Measurements from ENCODE around the gene RPS21.

RPS21 gene

GRCh38 chr20:62417981-62418708 lies 31.2 kb downstream of the RPS21 start:
- Histone ChIP-seq H3K4me3 (ENCODE audit: low read depth, low read length) (no peak overlapping the region), H3K27ac (no peak overlapping the region), H3K27me3 (ENCODE audit: insufficient read depth, low read depth, severe bottlenecking) (no peaks in the 10 kb centered on the region), H3K9me3 (ENCODE audit: severe bottlenecking) (no peaks in the 10 kb centered on the region), H3K36me3 (no peaks in the 10 kb centered on the region)
- TF ChIP-seq CTCF (IDR thresholded peaks at IDR 0.05; ENCODE audit: low read depth, low read length) = no peak
- DNase-seq = no peak

- H3K9me3 ChIP-seq (ENCODE audit: severe bottlenecking) = no peaks in the 10 kb centered on the region
- no peak overlapping the region for H3K27ac ChIP-seq
- no peak overlapping the region for H3K4me3 ChIP-seq (ENCODE audit: low read depth, low read length)
- no peak for TF ChIP-seq CTCF (IDR thresholded peaks at IDR 0.05; ENCODE audit: low read depth, low read length)
- no peak for DNase-seq
- H3K27me3 ChIP-seq (ENCODE audit: insufficient read depth, low read depth, severe bottlenecking) = no peaks in the 10 kb centered on the region
- no peaks in the 10 kb centered on the region for H3K36me3 ChIP-seq
Observed at GRCh38 chr20:62418709-62419487, 32.0 kb downstream of the RPS21 start.

- DNase-seq = no peak
- Histone ChIP-seq H3K27ac (no peak overlapping the region), H3K27me3 (ENCODE audit: insufficient read depth, low read depth, severe bottlenecking) (no peaks in the 10 kb centered on the region)
Observed at GRCh38 chr20:62419759-62420158, 32.9 kb downstream of the RPS21 start.

GRCh38 chr20:62420846-62421715 lies 34.2 kb downstream of the RPS21 start:
- H3K4me3 ChIP-seq (ENCODE audit: low read depth, low read length) = no peak overlapping the region
- no peak for TF ChIP-seq CTCF (IDR thresholded peaks at IDR 0.05; ENCODE audit: low read depth, low read length)

More at GRCh38 chr20:62419759-62420158, 32.9 kb downstream of the RPS21 start:
- Histone ChIP-seq H3K9me3 (ENCODE audit: severe bottlenecking) (no peaks in the 10 kb centered on the region), H3K4me3 (ENCODE audit: low read depth, low read length) (no peak overlapping the region), H3K36me3 (no peaks in the 10 kb centered on the region)
- TF ChIP-seq CTCF (IDR thresholded peaks at IDR 0.05; ENCODE audit: low read depth, low read length) = no peak

GRCh38 chr20:62421716-62421990 lies 34.8 kb downstream of the RPS21 start:
- Histone ChIP-seq H3K4me3 (ENCODE audit: low read depth, low read length) (no peak overlapping the region), H3K36me3 (no peaks in the 10 kb centered on the region), H3K9me3 (ENCODE audit: severe bottlenecking) (no peaks in the 10 kb centered on the region), H3K27me3 (ENCODE audit: insufficient read depth, low read depth, severe bottlenecking) (no peaks in the 10 kb centered on the region), H3K27ac (no peak overlapping the region)
- DNase-seq = no peak
- no peak for TF ChIP-seq CTCF (IDR thresholded peaks at IDR 0.05; ENCODE audit: low read depth, low read length)

More at GRCh38 chr20:62420846-62421715, 34.2 kb downstream of the RPS21 start:
- Histone ChIP-seq H3K36me3 (no peaks in the 10 kb centered on the region), H3K9me3 (ENCODE audit: severe bottlenecking) (no peaks in the 10 kb centered on the region), H3K27ac (no peak overlapping the region), H3K27me3 (ENCODE audit: insufficient read depth, low read depth, severe bottlenecking) (no peaks in the 10 kb centered on the region)
- peak; percentile 28 for DNase-seq
